ENCODE data around the gene PPP2R5B.

PPP2R5B gene

GRCh38 chr11:64923944-64924909 lies at the start of gene PPP2R5B:
Gene PPP2R5B (plus strand): TSS chr11:64924689. CDS start chr11:64925735, 1,046 bp downstream.
- DNase-seq = peak; percentile 65 to 98 (median 92)

GRCh38 chr11:64875369-64876228 lies 48.9 kb upstream of the PPP2R5B start:
- DNase-seq = peak in 4 of 58 donors; percentile 20 to 45 (median 24)

- peak in 28 of 58 donors; percentile 8 to 66 (median 32) for DNase-seq
Measured at GRCh38 chr11:64876229-64876750, 48.2 kb upstream of the PPP2R5B start.

- peak in 3 of 58 donors; percentile 24 to 44 (median 28) for DNase-seq
Measured at GRCh38 chr11:64876835-64877341, 47.6 kb upstream of the PPP2R5B start.

GRCh38 chr11:64877390-64878222 lies 46.9 kb upstream of the PPP2R5B start:
- peak in 4 of 58 donors; percentile 49 to 58 (median 50) for DNase-seq

- DNase-seq = peak in 5 of 58 donors; percentile 49 to 76 (median 69)
Measured at GRCh38 chr11:64878223-64878493, 46.3 kb upstream of the PPP2R5B start.

- peak; percentile 83 to 100 (median 98) for DNase-seq
Measured at GRCh38 chr11:64878494-64879243, 45.8 kb upstream of the PPP2R5B start, which contains the start of gene EHD1. Gene EHD1 (minus strand): TSS chr11:64878621. CDS start chr11:64878464, 157 bp downstream.

GRCh38 chr11:64879244-64879900 lies 45.1 kb upstream of the PPP2R5B start:
- peak in 6 of 58 donors; percentile 50 to 73 (median 62) for DNase-seq

- peak in 7 of 58 donors; percentile 13 to 50 (median 24) for DNase-seq
Measured at GRCh38 chr11:64880240-64881001, 44.1 kb upstream of the PPP2R5B start.

- DNase-seq = no peak
Measured at GRCh38 chr11:64881476-64881875, 43.0 kb upstream of the PPP2R5B start.

- no peak for DNase-seq
Measured at GRCh38 chr11:64882243-64882642, 42.2 kb upstream of the PPP2R5B start.

- no peak for DNase-seq
Measured at GRCh38 chr11:64883575-64883974, 40.9 kb upstream of the PPP2R5B start.

- no peak for DNase-seq
Measured at GRCh38 chr11:64884019-64884418, 40.5 kb upstream of the PPP2R5B start.

- DNase-seq = no peak
Measured at GRCh38 chr11:64885367-64886286, 38.9 kb upstream of the PPP2R5B start.

- no peak for DNase-seq
Measured at GRCh38 chr11:64887234-64887756, 37.2 kb upstream of the PPP2R5B start.

GRCh38 chr11:64887757-64888405 lies 36.6 kb upstream of the PPP2R5B start:
- DNase-seq = peak in 50 of 58 donors; percentile 16 to 83 (median 52)
